HEK293 (cell line): ENCODE measurements around the gene MIER3.
A peak's percentile ranks its signal among the peaks of the same experiment; 100 is the strongest.

ENCODE experiments used
- CTCF ChIA-PET: fragments of 350-600 bp; formaldehyde crosslinking; extraction: SDS; loops from one replicate; lab custom pipeline; 2021; ENCODE audit warnings: antibody characterized with exemption; lab: Yijun Ruan, JAX
- POLR2A ChIA-PET: fragments of 300-600 bp; formaldehyde crosslinking; extraction: SDS; loops from one replicate; lab custom pipeline; 2020; ENCODE audit warnings: antibody characterized with exemption, inconsistent platforms; lab: Yijun Ruan, JAX
- H3K27ac ChIP-seq: fragments of 200-500 bp; sonication (Bioruptor generic); 2 replicates; pipeline ENCODE4 v1.5.1; 2014; ENCODE audit warnings: low read depth, low read length, control low read depth, inconsistent platforms; ENCODE audit errors: extremely low read depth
- H3K36me3 ChIP-seq, 2 experiments: fragments of 200-500 bp in 1 of 2; sonication (Bioruptor generic) in 1 of 2; 1 replicate in 1 of 2; 2 replicates in 1 of 2; pipeline ENCODE4 v1.5.1; 2014 to 2017; ENCODE audit warnings: inconsistent platforms in 2 of 2, low read length in 2 of 2; ENCODE audit not compliant: control insufficient read depth in 2 of 2, insufficient read depth in 1 of 2
- H3K4me1 ChIP-seq: fragments of 200-500 bp; sonication (Bioruptor generic); 2 replicates; pipeline ENCODE4 v1.5.1; 2014; ENCODE audit warnings: mild to moderate bottlenecking, low read length, inconsistent platforms; ENCODE audit not compliant: control insufficient read depth, insufficient read depth
- H3K4me3 ChIP-seq: 2 replicates; pipeline ENCODE4 v1.5.1; 2011; ENCODE audit warnings: low read depth, mild to moderate bottlenecking, control low read depth, low read length, moderate library complexity
- H3K9me3 ChIP-seq: fragments of 200-500 bp; sonication (Bioruptor generic); 2 replicates; pipeline ENCODE4 v1.5.1; 2014; ENCODE audit warnings: low read depth, low read length, inconsistent platforms; ENCODE audit not compliant: control insufficient read depth, insufficient read depth
- AEBP2 ChIP-seq: fragments of 450-650 bp; formaldehyde crosslinking; IDR thresholded peaks from 2 replicates; pipeline ENCODE4 v1.5.1; 2016; ENCODE audit warnings: missing biosample characterization, missing genetic modification characterization, borderline replicate concordance
- FEZF1 ChIP-seq: fragments of 450-650 bp; formaldehyde crosslinking; IDR thresholded peaks from 2 replicates; pipeline ENCODE4 v1.5.1; 2016; ENCODE audit warnings: missing biosample characterization, missing genetic modification characterization
- IKZF3 ChIP-seq: fragments of 450-650 bp; IDR thresholded peaks from 2 replicates; pipeline ENCODE4 v1.5.0; 2018; ENCODE audit warnings: missing biosample characterization, mild to moderate bottlenecking, missing genetic modification characterization, moderate library complexity
- OSR2 ChIP-seq: fragments of 450-650 bp; formaldehyde crosslinking; IDR thresholded peaks from 2 replicates; pipeline ENCODE4 v1.5.1; 2016; ENCODE audit warnings: missing biosample characterization, missing genetic modification characterization
- PRDM1 ChIP-seq: fragments of 450-650 bp; formaldehyde crosslinking; IDR thresholded peaks from 2 replicates; pipeline ENCODE4; 2016; ENCODE audit warnings: missing biosample characterization, missing genetic modification characterization
- PRDM10 ChIP-seq: fragments of 450-650 bp; formaldehyde crosslinking; IDR thresholded peaks from 2 replicates; pipeline ENCODE4 v1.5.1; 2016; ENCODE audit warnings: missing biosample characterization, missing genetic modification characterization
- PRDM6 ChIP-seq: fragments of 450-650 bp; formaldehyde crosslinking; IDR thresholded peaks from 2 replicates; pipeline ENCODE4 v1.5.1; 2017; ENCODE audit warnings: missing biosample characterization, missing genetic modification characterization
- TRIM28 ChIP-seq: IDR thresholded peaks from 2 replicates; pipeline ENCODE4 v1.6.1; 2011; ENCODE audit warnings: low read length, control low read depth, borderline replicate concordance
- TSHZ1 ChIP-seq: fragments of 450-650 bp; formaldehyde crosslinking; IDR thresholded peaks from 2 replicates; pipeline ENCODE4 v1.5.1; 2016; ENCODE audit warnings: missing biosample characterization, missing genetic modification characterization, borderline replicate concordance
- YY1 ChIP-seq: fragments of 450-650 bp; formaldehyde crosslinking; IDR thresholded peaks from 2 replicates; pipeline ENCODE4 v1.5.1; 2018; ENCODE audit warnings: missing biosample characterization, missing genetic modification characterization
- ZBTB48 ChIP-seq: fragments of 450-650 bp; formaldehyde crosslinking; IDR thresholded peaks from 2 replicates; pipeline ENCODE4 v1.5.1; 2016; ENCODE audit warnings: missing biosample characterization, missing genetic modification characterization
- ZBTB8A ChIP-seq: fragments of 450-650 bp; formaldehyde crosslinking; IDR thresholded peaks from 2 replicates; pipeline ENCODE4 v1.5.1; 2016; ENCODE audit warnings: missing biosample characterization, missing genetic modification characterization
- ZEB2 ChIP-seq: fragments of 450-650 bp; formaldehyde crosslinking; IDR thresholded peaks from 2 replicates; pipeline ENCODE4 v1.5.1; 2016; ENCODE audit warnings: missing biosample characterization, missing genetic modification characterization
- ZFP69B ChIP-seq: fragments of 450-650 bp; formaldehyde crosslinking; IDR thresholded peaks from 2 replicates; pipeline ENCODE4 v1.5.1; 2016; ENCODE audit warnings: missing biosample characterization, missing genetic modification characterization
- ZNF169 ChIP-seq: fragments of 450-650 bp; formaldehyde crosslinking; IDR thresholded peaks from 2 replicates; pipeline ENCODE4 v1.5.1; 2016; ENCODE audit warnings: missing biosample characterization, missing genetic modification characterization
- ZNF274 ChIP-seq, 2 experiments: fragments of 200-500 bp in 1 of 2; fragments of 450-650 bp in 1 of 2; sonication (Bioruptor generic) in 1 of 2; formaldehyde crosslinking in 1 of 2; IDR thresholded peaks; 2 replicates each; pipeline versions ENCODE4 v1.5.1 to v1.6.1; 2014 to 2016; ENCODE audit warnings: borderline replicate concordance in 1 of 2, inconsistent platforms in 1 of 2, low read length in 1 of 2, missing biosample characterization in 1 of 2, missing genetic modification characterization in 1 of 2
- ZNF335 ChIP-seq: fragments of 450-650 bp; formaldehyde crosslinking; conservative IDR thresholded peaks from 2 replicates; pipeline ENCODE4 v1.5.1; 2016; ENCODE audit warnings: missing biosample characterization, missing genetic modification characterization
- ZNF449 ChIP-seq: fragments of 450-650 bp; formaldehyde crosslinking; IDR thresholded peaks from 2 replicates; pipeline ENCODE4 v1.5.1; 2017; ENCODE audit warnings: missing biosample characterization, mild to moderate bottlenecking, missing genetic modification characterization, moderate library complexity
- ZNF530 ChIP-seq: fragments of 450-650 bp; formaldehyde crosslinking; IDR thresholded peaks from 2 replicates; pipeline ENCODE4 v1.5.1; 2016; ENCODE audit warnings: low read depth, missing biosample characterization, missing genetic modification characterization
- ZNF621 ChIP-seq: fragments of 450-650 bp; formaldehyde crosslinking; IDR thresholded peaks from 2 replicates; pipeline ENCODE4 v1.5.1; 2017; ENCODE audit warnings: missing biosample characterization, missing genetic modification characterization
- ZNF692 ChIP-seq: fragments of 450-650 bp; formaldehyde crosslinking; IDR thresholded peaks from 2 replicates; pipeline ENCODE4 v1.5.1; 2016; ENCODE audit warnings: missing biosample characterization, missing genetic modification characterization
- ZNF785 ChIP-seq: fragments of 450-650 bp; formaldehyde crosslinking; IDR thresholded peaks from 2 replicates; pipeline ENCODE4 v1.5.1; 2016; ENCODE audit warnings: missing biosample characterization, missing genetic modification characterization
- ZNF843 ChIP-seq: fragments of 450-650 bp; formaldehyde crosslinking; IDR thresholded peaks from 2 replicates; pipeline ENCODE4 v1.5.1; 2016; ENCODE audit warnings: missing biosample characterization, missing genetic modification characterization
- ZXDB ChIP-seq: fragments of 450-650 bp; formaldehyde crosslinking; IDR thresholded peaks from 2 replicates; pipeline ENCODE4 v1.5.1; 2016; ENCODE audit warnings: missing biosample characterization, missing genetic modification characterization

The MIER3 gene

GRCh38 chr5:56973473-56973872 lies 21.6 kb upstream of the MIER3 start (continued):
- TF ChIP-seq ZNF449 (tag by site-specific recombination) (no peak), ZNF169 (no peak), ZFP69B (tag by site-specific recombination) (peak; percentile 30; the same call in 1 of the 2 replicates), PRDM10 (no peak), YY1 (tag by site-specific recombination) (no peak), AEBP2 (tag by site-specific recombination) (no peak), ZNF785 (tag by site-specific recombination) (no peak), ZNF621 (no peak), ZNF692 (peak; percentile 77), TRIM28 (peak; percentile 33; the same call in 1 of the 2 replicates), IKZF3 (no peak), ZNF530 (tag by site-specific recombination) (no peak), TSHZ1 (no peak), ZNF274 (IDR thresholded peaks at IDR 0.05; ENCODE audit: low read length) (no peak), ZNF274 (tag by site-specific recombination; IDR thresholded peaks at IDR 0.05; ENCODE audit: borderline replicate concordance) (no peak)

GRCh38 chr5:56971275-56971674 lies 19.4 kb upstream of the MIER3 start:
- no peaks in the 10 kb centered on the region for H3K36me3 ChIP-seq
- ChIA-PET CTCF (no interaction called here), POLR2A (no interaction called here)
- no peaks in the 10 kb centered on the region for H3K9me3 ChIP-seq
- H3K27ac ChIP-seq = no peak overlapping the region
- no peak overlapping the region for H3K4me3 ChIP-seq
- TF ChIP-seq FEZF1 (tag by site-specific recombination) (peak; percentile 81), PRDM6 (tag by site-specific recombination) (peak; percentile 40; the same call in 1 of the 2 replicates), ZEB2 (tag by site-specific recombination) (peak; percentile 16; the same call in 1 of the 2 replicates), ZNF843 (peak; percentile 52; the same call in 1 of the 2 replicates), ZBTB8A (tag by site-specific recombination) (peak; percentile 22; the same call in 1 of the 2 replicates), ZXDB (no peak), OSR2 (tag by site-specific recombination) (peak; percentile 9; the same call in 1 of the 2 replicates), ZNF335 (tag by site-specific recombination) (peak; percentile 43), ZBTB48 (tag by site-specific recombination) (no peak), PRDM1 (0 out of 2 replicates have a peak, but pooled peaks have one; percentile 16)
- peaks cover 11% of the 10 kb centered on the region for H3K4me1 ChIP-seq
